Measurements from ENCODE around the gene KAZN.

KAZN gene

DNA sequence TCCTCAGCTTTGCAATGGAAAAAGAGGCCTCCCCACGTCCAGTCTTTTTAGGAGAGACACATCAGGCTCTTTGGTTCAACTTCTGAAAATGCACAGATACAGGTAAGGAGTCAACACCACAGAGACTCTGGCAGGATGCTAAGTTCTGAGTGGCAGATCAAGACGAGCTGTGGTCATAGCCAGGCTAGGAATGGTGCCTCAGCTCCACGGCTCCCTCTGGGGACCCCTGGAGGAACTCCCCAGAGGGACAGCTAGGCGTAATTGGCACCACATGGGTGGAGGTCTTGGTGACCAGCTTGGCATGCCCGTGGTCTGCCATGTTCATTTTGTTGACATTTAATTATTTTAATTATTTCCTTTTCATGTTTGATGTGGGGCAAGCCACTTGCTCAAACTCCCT is 206.1 kb downstream of the KAZN start:
- no peak for DNase-seq

DNA sequence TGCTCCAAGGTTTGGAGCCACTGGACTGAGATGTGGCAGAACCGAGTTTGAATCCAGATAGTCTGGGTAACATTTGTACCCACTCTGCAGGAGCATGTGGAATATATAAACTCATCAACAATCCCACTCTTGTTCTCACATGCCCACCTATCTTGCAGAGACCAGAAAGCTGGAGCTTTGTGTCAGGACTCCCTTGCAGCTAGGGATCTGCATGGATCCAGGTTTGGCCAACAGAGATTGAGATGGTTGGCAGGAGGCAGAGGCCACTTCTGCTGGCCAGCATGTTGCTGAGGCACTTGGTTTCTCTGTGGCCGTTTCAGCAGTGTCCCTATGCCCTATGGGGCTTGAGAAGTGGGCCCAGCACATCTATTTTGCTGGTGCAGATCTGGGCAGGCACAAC is 208.3 kb downstream of the KAZN start:
- no peak for DNase-seq

DNA sequence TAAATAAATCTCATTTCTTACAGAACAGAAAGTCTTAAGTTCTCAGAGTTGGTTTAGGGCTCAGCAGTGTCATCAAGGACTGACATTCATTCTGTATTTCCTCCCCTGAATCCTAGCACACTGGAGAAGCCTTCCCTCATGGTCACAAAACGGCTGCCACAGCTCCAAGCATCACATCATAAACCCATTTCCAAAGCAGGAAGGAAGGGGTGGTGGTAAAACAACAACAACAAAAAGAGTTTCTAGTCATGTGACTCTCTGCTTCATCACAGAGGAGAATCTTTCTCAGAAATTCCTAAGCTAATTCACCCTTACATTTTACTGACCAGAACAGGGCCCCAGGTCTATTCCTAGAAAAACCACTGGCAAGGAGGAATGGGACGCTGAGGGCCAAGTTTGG is 210.3 kb downstream of the KAZN start:
- no peak for DNase-seq

DNA sequence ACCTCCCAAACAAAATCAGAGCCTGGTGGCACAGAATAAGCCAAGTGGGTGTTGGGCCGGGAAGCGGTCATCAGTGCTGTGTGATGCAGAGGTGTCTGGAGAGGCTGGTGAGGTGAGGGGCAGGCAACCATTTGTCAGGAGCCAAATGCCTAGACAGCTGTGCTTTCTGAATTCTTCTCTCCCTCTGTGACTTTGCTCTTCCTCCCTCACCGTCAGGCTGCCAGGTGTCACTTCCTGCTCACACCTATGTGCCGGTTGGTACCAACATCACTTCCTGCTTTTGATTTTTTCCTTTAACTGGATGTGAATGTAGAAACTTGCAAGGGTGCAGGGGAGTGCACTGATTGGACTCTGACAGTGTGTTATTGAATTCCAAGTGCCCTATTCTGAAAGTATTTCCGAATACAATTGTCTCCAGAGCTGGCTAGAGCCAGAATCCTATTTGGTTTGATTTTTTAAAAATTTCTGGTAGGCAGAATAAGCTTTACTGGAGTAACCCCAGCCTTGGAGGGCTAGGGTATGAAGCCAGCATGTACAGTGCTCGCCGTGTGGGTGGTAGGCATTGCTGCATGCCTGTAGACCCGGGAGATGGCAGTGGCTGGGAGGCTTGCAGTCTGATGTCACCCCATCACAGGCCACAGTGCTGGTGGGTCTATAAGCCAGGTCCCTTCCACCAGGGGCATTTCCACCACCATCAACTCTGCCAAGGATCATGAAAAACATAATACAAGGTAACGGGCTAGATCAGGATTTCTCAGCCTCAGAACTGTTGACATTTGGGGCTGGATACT is 210.9 kb downstream of the KAZN start:
- no peak for DNase-seq

DNA sequence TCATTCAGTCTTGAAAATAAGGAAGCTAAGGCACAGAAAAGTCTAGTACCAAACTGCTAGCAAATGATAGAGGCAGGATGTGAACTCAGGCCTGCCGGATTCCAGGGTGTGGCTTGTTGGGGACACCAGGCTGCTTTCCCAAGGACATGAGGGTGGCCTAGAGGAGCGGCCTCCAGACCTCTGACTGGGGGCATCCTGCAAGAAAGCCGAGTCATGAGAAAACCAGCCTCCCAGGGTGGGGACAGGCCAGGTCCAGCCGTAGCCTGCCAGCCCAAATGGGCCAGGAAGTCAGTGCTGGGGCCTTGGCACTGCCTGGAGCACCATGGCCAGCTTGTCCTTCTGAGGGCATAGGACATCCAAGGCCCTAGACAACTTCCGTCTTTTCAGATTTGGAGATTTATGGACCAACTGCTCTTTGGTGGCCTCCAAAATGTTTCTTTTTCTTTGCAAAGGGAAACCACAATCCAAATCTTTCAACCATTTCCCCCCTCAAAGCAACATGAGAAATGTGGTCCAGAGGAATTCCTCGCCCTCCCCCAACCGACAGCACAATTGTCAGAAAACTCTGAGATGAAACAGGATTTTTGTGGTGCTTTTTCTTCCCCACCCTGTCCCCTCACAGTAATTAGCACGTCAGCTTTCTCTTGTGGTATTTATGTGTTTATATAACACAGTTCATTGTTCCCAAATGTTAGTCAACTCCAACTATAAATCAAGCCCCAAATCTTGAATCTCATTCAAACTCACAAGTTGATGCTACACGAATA is 212.3 kb downstream of the KAZN start:
- no peak for DNase-seq

DNA sequence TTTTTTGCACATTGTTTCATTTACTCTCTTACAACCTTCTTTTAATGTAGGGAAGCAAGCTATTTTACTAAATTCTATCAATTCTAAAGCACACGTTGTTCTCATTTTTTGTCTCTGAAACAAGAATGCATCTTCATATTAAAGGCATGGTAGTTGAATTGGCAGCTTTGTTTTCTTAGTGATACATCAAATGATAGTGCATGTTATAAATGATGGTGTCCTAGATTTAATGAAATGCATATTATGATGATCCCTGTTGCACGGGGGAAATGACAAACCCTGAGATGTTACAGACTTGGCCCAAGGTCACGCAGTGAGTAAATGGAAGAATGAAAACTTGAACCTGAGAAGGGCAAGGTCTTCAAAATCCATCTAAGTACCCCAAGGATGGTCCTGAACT is 213.1 kb downstream of the KAZN start:
- DNase-seq, result no peak

DNA sequence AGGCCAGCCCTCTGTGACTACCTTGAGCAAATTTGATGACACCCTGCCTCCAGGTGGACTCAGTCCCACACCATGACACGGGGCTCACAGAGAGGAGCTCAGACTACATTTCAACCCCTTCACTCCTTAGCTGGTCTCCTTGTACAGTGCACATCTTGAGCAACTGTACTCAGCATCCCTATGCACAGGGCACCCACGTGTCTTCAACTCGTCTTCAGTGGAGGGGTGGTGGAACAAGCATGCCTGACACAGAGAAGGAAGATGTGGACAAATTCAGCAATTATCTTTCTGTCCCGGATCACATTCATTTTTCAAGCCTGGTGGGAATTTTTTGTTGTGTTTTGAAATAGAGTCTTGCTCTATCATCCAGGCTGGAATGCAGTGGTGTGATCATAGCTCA is 213.7 kb downstream of the KAZN start:
- no peak for DNase-seq

DNA sequence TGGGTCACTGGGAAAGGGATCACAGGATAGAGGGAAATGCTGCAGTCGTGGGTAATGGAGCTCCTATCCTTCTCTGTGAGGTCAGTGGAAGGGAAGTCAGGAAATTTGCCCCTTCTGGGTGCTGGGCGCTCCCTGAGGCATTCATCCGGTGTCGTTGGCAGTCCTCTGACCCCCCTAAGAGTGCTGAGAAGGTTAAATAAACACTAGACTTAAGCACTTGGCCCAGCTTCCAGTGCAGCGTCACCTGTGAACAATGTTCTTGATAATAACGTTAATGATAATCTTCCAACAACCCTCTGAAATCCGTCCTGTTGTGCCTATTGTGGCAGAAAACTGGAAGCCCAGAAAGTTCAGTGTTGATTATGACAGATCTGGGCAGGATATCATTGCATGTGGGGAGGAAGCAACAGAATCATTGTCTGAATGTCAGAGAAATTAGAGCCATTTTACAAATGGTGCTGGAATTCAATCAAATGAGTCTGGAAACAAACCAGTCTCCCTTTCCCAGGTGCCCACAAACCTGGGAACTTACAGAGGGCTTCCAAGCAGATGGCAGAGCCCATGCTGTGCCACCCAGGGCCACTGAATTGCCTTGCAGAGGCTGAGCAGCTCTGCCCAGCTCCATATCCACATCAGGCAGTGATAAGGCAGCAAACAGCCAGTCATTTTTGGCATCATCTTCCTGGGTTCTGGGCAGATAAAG is 216.8 kb downstream of the KAZN start:
- DNase-seq, result no peak

DNA sequence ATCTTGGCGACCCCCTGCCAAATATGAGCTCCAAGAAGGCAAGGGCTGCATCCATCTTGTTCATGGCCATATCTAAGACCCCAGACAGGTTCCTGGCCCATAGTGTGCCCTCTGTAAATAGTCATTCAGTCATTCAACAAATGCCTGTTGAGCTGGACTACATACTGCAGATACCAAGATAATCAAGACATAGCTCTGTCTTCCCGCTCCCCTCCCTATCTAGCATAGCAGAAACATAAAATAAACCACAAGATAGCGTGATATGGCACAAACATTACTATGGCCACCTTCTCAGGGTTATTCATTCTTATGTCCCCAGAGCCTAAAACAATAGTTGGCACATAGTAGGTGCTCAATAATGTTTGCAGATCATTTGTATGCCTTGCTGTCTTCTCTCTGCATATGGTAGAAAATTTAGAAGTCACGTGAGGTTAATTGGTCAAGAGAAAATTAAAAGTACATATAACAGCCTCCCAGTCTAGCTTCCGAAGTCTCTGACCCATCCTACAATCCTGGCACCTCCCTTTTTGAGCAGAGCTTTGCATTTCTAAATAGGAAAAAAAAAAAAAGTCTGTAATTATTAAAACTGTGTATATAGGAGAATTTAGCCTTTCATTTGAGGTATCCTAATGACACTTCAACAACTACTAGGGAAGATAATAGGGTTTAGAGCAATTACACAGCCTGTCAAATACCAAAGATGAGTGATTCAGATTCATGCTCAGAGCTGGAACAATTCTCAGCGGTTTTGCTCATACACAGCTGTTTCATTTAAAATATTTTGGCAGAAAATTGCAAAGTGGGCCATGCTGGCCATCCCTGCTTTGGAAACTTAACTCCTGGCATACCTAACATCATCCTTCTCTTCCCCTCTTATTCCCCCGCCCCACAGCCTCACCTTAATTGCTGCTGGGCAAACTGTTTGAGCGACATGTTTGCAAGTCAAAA is 219.0 kb downstream of the KAZN start:
- no peak for DNase-seq

DNA sequence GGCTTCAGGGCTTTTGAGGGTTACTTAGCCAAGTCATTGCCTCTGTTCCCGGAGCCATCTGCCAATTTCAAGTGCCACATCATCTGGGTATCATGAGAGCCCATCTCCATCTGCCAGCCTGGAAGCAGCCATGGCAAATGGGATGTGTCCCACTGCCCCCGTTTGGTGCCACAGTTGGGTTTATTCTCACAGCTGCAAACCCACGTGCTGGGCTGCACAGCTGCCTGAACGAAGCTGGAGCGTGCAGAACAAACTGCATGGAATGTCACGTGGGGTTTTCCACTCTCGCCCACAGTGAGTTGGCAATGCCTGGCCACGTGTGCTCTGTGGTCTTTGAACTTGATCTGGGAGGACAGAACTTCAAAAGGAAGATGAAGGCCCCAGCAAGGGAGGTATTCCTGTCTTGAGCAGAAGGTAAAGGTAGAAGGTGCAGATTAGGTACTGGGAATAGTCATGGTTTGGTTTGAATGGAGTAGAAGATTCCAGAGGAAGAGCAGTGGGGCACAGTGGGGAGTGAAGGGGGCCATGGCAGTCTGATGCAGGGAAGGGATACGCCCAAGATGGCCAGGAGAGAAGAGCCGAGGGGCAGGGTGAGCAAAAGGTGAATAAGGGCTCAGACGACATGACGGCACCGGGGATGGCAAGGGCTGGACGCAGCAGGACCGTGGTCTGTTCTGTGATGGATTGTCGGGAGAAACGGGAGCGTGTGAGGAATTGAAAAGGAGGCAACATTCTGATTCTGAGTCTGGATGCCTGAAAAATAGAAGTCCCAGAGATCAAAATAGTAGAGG is 222.0 kb downstream of the KAZN start:
- no peak for DNase-seq

DNA sequence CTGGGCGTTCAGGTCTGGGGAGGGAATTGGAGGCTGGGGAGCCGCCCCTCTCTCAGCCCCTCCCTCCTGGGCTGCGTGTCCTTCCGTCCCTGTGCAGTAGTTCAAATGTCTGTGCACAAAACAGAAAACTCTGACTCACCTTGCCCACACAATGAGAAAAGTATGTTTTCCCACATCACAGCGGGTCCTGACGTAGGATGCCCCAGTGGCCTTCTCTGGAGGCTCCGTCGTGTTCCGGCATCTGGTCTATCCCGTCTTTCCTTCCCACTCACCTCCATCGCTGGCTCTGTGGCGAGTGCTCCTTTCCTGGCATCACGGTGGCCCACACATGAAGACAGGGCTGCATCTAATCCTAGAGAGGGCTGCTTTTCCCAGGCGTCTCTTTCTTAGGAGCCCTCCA is 224.0 kb downstream of the KAZN start:
- DNase-seq, result no peak

DNA sequence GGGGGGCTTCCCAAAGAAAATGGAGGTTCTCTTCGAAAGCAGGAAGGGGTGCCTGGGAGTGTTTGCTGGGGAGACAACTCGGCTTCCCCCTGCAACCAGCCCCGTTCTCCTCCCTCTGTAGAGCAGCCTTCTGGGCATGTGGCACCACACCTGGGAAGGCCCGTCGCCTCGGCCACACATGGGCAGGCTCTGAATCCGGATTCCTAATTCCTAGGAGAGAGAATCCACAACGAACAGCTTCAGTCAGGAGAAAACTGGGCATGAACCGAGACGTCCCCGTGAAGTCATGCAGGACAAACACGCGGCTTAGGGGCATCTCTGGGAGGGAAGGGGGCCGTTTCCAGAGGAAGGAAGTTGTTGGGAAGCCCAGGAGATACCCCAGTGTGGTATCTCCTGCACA is 224.5 kb downstream of the KAZN start:
- no peak for DNase-seq

DNA sequence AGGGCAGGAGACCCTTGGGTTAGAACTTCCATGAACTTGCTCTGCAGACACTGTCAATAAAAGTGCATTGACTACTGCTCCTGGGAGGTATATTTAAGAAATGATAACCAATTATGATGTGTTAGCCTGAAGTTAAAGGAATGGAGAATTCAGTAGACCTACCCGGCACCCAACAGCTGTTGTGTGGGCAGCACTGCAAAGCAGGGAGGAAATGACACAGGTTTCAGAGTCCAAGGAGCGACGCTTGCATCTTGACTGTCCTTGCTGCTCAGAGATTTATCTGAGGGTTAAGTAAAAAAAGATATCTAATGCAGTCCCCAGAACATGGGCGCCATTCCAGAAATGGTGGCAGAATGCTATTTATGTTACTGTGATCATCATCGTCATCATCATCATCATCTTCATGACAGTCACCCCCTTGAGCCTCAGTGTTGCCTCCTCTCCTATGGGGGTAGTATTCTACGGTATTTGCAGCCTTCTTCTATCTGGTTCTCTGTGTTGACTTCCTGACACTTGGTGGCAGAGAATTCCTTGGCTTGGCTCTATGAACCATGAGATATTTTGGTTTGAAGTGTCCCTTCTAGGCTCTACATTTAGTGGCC is 225.9 kb downstream of the KAZN start:
- no peak for DNase-seq

DNA sequence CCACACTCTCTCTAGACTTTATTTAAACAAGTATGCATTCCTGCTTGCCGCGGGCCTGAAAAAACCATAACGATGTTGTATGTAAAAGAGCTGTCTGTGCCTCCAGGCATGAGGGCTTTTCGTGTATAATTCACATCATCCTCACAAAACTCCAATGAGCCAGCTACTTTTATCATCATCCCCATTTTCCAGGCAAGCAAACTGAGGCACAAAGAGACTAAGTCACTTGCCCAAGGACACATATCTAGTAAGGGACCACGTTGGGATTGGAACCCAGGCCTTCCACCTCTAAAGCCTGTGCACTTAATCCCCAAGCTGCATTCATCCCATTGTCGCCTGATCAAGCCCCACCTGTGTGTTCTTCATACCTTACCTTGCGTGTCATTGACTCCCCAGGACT is 226.9 kb downstream of the KAZN start:
- no peak for DNase-seq

DNA sequence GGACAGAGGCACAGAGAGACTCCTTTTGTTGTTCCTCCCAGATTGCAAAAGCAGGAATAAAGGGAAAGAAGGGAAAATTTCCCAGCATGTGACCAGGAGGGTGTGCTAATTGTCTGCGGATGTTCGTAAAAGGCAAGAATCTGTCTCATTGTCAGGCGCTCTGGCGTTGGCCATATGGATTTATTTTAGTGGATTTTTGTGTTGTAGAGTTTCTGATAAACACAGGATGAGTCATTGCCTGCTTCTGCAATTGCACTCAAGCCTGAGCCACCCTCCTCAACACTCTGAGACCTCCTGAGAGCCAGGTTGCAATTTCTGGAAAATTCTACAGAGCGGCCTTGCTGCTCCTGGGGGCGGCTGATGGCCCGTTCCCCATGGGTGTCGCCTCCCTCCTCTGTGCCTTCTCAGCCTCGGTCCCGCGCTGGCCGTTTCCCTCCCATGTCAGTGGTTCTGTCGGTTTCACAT is 227.7 kb downstream of the KAZN start:
- no peak for DNase-seq

DNA sequence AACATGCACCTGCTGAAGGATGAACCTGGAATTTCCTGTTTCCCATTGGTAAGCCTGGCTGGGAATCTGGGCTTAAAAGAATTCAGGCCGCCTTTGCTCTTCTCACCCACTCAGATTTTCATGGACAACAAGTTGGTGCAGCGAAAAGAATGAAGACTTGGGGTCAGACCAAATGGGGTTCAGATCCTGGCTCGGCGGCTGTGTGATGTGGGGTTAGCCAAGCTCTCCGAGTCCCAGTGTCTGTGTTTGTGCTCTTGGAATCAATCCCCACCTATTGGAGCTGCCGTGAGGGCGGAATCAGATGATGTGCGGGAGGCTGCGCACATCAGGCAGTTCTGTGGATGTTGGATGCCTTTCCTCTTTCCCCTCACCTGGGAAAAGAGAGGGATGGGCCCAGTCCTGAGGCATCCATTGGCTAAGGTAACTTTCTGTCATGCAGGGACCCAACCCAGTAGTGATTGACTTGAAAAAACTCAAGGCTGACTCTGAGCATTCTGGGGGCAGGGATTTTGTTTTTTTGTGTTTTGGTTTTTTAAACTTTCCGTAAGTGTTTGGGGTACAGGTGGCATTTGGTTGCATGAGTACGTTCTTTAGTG is 228.3 kb downstream of the KAZN start:
- DNase-seq, result no peak

DNA sequence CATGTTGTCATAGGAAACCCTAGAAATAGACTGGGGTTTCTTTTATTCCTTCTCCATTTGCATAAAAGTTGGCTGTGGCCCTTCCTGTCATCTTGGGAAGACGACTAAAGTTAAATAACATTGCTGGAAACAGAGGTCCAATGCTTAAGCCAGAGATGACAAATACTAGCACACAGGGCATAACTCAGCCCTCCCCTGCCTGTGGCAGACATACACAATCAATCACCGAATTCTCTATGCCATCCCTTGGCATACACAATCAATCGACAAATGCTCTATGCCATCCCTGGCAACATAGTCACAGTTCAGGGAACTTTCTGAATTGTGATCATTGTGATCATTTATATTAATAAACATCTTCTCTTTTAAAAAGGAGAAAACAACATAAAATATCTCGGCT is 229.4 kb downstream of the KAZN start:
- no peak for DNase-seq

DNA sequence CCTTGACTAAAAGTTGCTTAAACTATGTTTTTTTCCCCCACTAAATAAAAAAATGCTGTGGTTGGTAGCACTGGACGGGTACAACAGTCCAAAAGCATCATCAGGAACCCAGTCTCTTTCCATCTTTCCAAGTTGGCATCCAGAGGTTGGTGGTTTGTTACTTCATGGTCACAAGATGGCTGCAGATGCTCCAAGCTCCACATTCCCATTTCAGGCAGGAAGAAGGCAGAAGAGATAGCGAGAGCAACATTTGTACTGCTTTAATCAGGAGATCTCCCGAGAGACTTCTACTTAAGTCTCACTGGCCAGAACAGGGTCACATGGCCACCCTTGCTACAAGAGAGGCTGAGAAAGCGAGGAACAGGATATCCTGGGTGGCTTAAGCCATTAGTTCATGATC is 230.2 kb downstream of the KAZN start:
- DNase-seq, result no peak

DNA sequence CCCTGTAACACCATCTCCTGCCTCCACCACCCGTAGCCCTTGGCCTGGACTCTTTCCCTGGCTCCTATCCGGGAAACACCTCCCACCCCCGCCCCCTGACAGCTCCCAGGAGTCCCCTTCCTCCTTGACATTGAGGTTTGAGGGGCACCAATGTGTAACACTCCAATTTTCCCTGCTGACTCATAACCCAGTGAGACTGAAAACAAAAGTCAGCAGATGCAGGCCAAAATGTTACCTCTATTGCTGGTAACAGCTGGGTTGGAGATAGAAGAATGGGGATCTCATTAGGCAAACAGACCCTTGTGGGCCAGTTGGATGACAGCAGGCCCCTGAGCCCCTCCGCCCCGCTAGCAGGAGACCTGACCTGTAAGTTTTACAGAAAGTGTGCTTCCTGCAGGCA is 237.2 kb downstream of the KAZN start:
- no peak for DNase-seq

DNA sequence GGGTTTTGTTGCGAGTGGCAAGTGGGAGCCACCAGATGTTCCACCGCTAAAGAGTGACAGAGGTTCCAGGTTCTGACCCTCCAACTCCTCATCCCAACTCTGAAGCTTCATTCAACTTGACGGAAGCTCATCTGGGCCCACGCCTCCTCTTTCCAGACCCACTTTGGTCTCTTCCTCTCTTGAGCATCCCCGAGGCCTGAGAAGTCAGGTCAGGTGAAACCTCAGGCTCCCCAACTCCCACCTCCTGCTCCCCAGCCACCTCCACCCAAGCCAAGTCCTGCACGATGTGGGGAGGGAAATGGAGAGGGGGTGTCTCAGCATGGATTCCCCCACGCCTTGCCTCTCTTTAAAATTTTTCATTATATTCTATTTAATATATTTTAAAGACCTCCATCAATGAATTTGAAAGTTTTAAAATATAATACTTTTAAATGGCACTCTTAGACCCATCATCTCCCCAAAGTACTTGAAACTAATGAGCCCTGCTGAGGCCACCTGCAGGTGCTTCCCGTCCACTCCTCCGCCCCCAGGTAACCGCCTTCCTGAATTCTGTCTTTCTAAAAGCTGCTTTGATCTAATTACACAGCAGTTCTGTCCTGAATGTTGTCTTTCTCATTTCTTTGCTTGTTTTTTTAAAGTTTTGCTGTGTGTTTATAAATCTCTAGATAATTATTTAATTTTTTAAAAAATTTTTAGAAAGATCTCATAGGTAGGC is 238.1 kb downstream of the KAZN start:
- DNase-seq, result no peak
